Endometrial microvascular endothelial cells (primary cell): Measurements from ENCODE around the gene PLAAT4. TPM values are rescaled to one million over a fixed set of nuclear protein-coding genes. Genes with fewer than 3 reads are reported as not detected.

ENCODE experiments used
- in situ Hi-C: cut with HindIII; loops from 2 replicates; pipeline ENCODE4 v1.10.0; 2017; ENCODE audit warnings: low sequenced_read_pairs, low pct_unique_long_range_greater_than_20kb; ENCODE audit errors: inconsistent ontology term
- total RNA-seq: library from RNA; depleted of rRNA; stranded (reverse); fragments of >200 nt; gene quantifications from one replicate; pipeline ENCODE4 v1.2.3, GENCODE V29; 2015; ENCODE audit errors: inconsistent ontology term

PLAAT4 gene, protein sequence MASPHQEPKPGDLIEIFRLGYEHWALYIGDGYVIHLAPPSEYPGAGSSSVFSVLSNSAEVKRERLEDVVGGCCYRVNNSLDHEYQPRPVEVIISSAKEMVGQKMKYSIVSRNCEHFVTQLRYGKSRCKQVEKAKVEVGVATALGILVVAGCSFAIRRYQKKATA
- total RNA-seq: 9.3 TPM

DNA sequence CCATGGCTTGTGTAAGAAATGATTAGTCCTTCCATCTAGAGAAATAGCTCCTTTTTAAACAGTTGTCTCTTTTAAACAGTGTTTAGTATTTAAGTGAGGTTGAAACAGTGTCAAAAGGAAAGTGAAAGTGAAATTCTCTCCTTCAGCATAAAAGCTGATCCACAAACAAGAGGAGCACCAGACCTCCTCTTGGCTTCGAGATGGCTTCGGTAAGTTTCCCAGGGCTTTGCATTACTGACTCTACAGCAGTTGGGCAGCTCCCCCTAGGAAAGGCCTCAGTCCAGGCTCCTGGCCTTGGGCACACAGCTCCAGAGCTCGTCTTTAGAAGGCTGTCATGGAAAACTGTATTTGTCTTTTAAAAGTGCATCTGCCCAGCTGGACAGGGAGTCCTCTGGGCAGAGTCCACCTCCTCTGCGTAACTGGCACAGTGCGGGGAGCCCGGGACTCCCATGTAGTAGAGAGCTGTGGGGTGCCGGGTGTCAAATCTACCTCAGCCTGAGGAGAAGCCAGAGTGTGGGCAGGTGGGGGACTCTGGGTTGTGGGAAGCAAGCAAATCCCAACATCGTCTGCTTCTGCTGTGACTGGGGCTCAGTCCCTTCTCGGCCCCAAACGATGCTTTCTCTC is at the start of gene PLAAT4:
TSS of gene PLAAT4 (plus strand) at position 140 of the 624 bp plus-strand sequence. CDS start at position 201, 61 bp downstream.
- in situ Hi-C loops: no loop called here

GRCh38 chr11:63488789-63489188 is 47.8 kb upstream of the PLAAT4 start:
- in situ Hi-C loops: no loop called here

- in situ Hi-C loops: no loop called here
Observed at GRCh38 chr11:63489879-63490278, 46.7 kb upstream of the PLAAT4 start.

DNA sequence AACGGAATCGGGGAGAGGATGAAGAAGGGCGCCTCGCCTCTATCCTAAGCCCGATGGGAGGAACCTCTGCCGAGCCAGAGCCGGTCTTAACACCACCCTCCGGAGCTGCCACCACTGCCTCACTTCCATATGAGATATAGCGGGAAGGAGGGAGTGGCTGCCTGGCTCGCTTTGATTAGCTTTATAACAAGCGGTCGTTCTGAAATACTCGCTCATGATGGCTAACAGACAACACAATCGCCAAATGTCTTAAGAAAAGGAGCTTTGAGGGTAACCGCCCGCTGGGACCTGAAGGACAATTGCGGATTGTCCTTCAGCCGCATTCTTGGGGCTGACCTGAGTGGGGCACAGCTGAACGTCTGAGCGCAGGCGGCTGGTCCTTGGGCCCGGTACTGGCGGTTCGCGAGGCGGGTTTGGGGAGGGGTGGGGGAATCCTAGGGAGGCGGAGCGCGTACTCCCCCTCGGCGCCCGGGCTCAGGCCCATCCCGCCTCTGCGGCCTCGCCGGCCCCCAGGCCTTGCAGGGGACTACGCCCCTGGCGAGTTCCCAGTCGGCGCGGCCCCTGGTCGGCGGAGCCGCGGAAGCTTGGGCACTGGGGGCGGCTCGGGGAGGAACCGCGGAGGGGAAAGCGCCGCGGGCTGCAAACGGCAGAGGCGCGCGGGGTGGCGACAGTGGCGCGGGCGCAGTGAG is 45.9 kb upstream of the PLAAT4 start, which contains the start of gene PLAAT5:
TSS of gene PLAAT5 (minus strand) at position 617 of the 689 bp plus-strand sequence. CDS start at position 484, 133 bp downstream.
- in situ Hi-C loops: no loop called here

GRCh38 chr11:63491240-63491587 is 45.4 kb upstream of the PLAAT4 start:
- in situ Hi-C loops: no loop called here

GRCh38 chr11:63491636-63492372 is 44.8 kb upstream of the PLAAT4 start:
- in situ Hi-C loops: no loop called here

- in situ Hi-C loops: no loop called here
Observed at GRCh38 chr11:63492441-63492840, 44.2 kb upstream of the PLAAT4 start.

- in situ Hi-C loops: no loop called here
Observed at GRCh38 chr11:63493127-63493526, 43.5 kb upstream of the PLAAT4 start.

- in situ Hi-C loops: no loop called here
Observed at GRCh38 chr11:63494975-63495374, 41.6 kb upstream of the PLAAT4 start.

DNA sequence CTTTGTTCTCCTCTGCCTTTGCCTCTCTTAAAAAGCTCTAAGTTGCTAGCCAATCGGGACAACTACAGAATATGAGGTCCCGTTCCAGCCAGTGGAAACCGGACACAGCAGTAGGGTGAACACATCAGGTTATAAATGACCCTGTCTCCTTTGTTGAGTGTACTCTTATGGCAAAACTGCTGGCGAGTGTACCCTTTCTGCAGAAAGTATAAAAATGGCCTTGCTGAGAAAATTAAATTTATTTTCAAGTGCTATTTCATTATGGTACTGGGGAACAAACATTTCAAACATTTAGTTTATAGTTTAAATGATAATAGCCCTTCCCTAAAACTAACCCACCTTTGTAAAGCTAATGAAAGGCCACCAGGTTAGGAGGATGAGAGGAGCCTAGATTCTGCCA is 36.7 kb upstream of the PLAAT4 start:
- in situ Hi-C loops: no loop called here

DNA sequence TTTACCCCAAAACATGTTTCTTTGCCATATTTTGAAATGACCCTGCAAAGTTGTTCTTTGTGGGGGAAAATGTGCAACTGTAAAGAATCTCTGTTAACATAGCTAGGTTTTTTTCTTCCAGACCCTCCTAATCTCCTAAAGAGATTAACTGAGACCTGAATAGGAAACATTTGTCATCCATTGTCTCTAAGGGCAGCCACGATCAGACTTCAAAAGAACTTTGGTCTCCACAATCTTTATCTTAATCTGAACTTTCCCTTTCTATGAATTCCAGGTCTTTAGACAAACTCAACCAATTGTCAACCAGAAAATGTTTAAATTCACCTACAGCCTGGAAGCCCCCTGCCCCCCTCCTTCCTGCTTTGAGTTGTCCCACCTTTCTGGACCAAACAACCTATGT is 35.4 kb upstream of the PLAAT4 start:
- in situ Hi-C loops: no loop called here

- in situ Hi-C loops: no loop called here
Observed at GRCh38 chr11:63502252-63502820, 34.3 kb upstream of the PLAAT4 start.

- in situ Hi-C loops: no loop called here
Observed at GRCh38 chr11:63503492-63503891, 33.1 kb upstream of the PLAAT4 start.

DNA sequence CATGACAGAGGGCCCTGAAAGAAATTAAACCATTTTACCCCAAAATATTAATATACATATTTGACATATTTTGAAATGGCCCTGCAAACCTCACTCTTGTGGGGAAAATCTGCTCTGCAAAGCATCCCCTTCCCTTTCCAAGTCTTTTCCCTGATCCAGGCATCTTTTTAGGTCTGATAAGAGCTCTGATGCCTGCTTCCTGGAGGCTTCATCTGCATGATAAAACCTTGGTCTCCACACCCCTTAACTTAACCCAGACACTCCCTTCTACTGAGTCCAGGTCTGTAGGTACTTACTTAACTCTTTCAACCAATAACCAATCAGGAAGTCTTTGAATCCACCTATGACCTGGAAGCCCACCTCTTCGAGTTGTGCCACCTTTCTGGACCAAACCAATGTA is 32.6 kb upstream of the PLAAT4 start:
- in situ Hi-C loops: no loop called here

DNA sequence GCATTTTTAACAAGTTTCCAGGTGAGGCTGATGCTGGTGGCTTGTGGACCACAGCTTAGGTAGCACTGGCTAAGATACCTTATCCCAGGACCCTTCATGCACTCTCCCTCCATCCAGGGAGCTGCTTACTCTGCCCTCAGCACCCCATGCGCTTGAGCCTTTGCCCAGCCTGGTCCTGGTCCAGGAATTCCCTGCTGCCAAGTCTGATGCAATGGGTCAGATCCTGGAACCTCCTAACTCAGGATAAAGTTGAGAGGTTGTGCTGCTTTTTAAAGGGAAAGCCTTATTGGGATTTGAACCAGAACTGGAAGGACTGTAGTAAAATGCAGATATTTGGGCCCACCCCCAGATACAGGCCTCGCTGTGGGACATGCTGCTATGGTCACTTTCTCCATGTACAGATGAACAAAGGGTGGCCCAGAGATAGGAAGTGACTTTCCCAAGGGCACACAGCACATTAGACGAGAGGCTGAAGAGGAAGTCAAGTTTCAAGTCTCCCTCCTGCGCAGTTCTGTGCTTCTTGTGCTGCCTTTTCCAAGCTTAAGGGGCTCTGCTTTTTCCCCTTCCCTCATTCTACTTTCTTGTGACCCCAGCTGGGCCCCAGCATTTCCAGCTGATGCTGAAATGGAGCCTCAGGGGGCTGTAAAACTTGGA is 31.5 kb upstream of the PLAAT4 start:
- in situ Hi-C loops: no loop called here

- in situ Hi-C loops: no loop called here
Observed at GRCh38 chr11:63505857-63506528, 30.6 kb upstream of the PLAAT4 start, which contains the start of gene LGALS12. TSS of gene LGALS12 (plus strand) at chr11:63506084. CDS start at chr11:63506459, 375 bp downstream.

DNA sequence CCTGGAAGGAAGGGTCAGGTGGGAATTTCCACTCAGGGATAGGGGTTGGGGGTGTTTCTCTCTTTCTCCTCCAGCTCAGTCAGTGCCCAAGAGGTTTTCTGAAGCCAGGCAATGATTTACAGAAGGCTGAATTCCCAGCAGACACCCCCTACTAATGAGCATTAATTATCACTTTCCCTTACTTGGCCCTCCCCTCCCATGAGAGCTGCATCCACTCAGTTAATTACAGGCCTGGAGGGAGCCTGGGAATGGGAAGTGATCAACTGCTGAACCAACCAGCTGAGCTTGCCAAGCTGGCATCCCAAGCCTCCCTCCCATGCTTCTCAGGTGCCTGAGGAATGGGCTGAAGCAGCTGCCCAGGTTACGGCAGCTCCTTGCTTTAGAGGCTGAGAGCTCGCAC is 29.7 kb upstream of the PLAAT4 start:
- in situ Hi-C loops: no loop called here

GRCh38 chr11:63507511-63507910 is 29.1 kb upstream of the PLAAT4 start:
- in situ Hi-C loops: no loop called here
